Measurements from ENCODE around the gene DMRTB1.

Gene DMRTB1

DNA sequence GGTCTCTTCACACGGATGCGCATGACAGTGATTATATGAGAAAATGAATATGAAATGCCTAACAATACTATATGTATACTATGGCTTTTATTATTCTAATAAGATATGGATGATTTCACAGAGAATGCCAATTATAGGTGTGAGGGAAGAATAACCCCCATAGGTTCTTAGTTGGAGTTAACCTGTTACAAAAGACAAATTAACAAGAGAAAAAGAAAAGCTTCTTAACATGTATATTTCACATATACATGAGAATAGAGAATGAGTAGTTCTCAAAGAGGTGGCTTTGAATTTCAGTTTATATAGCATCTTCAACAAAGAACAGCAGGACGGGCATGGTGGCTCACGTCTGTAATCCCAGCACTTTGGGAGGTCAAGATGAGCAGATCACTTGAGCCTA, 24.0 kb upstream of the DMRTB1 start:
- no peak for DNase-seq

DNA sequence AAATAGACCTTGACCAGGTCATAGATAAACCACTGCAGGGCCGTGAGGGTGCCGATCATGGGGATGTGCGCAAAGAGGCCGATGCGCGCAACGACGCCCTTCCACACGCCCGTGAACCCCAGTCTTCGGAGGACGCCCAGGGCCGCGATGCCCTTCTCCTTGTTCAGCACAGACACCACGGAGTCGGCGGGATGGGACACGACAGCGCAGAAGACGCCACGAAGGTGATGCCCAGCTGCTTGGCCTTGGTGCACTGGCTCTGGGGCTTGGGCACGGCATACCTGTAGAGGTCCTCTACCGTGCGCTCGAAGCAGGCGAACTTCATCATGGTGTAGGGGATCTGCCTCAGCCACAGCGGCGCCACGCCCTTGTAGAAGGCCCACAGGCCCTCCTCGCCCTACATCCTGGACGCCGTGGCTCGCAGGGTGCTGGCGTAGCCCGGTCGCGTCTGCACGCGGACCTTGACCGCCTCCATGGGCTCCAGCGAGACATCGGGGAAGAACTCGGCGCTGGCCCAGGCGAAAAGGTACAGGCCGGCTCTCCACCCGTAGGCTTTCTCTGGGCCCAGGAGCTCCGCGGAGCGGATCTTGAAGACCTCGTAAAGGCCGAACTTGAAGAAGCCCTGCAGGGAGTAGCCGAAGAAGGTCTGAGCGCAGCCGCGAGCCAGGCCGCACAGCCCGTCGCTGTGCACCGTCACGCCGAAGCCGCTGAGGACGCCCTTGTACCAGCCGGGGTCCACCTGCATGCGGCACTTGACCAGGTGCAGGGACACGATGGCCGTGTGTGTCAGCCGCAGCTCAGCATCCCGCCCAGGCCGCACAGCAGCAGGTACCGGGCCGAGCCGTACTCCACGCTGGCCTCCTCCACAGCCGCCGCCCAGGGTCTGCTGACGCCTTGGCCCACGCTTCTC, 20.5 kb upstream of the DMRTB1 start:
- no peak for DNase-seq

DNA sequence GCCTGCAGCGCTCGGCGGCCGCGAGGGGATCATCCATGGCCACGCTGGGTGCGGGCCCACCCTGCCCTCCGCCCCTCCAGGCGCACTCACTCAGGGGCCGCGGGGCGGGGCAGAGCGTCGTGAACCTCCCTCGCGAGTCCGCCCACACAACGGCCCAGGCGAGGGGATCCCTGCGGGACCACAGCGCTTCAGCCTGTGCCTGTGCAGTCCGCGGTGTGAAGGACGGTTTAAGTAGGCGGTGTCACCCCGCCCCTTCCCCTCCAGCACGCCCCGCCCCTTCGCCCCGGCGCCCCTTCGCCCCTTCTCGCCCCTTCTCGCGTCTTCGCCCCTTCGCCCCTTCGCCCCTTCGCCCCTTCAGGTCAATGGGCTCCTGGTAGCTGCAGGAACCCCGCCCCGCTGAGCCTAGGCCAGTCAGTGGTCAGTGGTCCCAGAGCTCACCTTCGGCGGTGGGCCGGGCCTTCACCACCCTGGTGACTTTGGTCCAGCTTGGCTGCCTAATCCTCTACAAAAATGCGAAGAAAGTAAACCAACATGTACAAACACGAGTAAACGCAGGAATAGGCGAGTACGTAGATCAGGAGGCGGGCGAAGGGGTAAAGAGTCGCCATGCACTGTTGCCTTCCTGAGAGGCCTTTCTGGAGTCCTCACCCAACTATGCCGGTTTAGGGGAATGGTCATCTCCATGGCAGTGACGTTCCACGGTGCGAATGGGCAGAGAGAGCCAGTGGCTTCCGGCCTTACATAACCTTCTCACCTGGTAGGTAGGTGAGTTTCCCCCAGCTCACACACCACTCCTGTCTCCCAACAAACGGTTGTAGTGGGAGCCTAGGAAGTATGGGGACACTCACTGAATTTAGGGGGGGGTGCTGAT, 19.6 kb upstream of the DMRTB1 start:
- no peak for DNase-seq

DNA sequence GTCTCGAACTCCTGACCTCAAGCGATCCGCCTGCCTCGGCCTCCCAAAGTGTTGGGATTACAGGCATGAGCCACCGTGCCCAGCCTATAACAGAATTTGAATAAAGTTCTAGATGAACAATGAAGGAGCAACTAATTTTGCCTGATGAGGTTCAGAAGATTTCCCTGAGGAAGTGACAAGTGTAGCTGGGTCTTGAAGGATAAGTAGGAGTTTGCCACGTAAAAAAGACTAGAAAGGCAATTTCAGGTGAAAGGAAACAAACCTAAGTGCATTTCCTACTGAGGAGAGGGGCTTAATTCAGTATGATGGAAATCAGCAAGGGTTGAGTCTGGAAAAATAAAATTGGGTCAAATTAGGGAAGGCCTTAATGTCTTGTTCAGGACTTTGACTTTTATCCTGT, 18.6 kb upstream of the DMRTB1 start:
- no peak for DNase-seq

DNA sequence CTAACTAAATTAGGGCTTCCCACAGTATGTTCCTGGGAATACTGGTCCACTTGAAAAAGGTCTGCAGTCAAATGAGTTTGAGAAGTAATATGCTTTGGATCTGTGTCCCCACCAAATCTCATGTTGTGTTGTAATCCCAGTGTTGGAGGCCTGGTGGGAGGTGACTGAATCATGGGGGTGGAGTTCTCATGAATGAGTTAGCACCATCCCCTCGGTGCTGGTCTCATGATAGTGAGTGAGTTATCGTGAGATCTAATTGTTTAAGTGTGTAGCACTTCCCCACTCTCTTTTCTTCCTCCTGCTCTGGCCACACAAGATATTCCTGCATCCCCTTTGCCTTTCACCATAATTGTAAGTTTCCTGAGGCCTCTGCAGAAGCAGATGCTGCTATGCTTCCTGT, 16.9 kb upstream of the DMRTB1 start:
- peak; percentile 78 to 86 for DNase-seq

DNA sequence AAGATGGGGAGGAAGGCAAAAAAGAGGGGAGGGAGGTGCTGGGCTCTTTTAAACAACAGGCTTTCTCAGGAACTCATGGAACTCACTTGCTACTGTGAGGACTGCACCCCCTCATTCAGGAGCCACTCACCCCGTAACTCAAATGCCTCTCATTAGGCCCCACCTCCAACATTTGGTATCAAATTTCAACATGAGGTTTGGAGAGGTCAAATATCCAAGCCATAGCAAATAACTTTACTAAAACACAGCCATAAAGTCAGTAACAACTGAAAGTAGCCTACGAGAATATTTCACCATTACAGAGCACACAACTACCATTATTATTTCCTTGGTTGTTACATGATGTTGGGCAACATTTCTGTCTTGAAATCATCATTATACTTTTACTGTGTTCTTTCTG, 13.1 kb upstream of the DMRTB1 start:
- no peak for DNase-seq

DNA sequence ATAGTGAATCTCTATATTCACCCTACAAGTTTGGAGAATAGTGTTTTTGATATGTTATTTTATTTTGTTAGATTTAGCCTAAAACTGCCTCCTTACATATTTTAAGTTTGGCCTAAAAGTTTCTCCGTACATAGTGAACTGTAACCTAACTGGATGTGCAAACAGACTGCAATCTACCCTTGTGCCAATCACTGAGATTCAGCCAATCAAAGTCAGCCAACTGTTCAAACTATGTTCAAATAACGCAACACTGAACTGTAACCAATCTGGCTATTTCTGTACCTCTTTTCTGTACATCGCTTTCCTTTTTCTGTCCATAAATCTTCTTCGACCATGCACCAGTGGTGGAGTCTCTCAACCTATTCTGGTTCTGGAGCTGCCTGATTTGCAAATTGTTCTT, 11.8 kb upstream of the DMRTB1 start:
- DNase-seq, result no peak

DNA sequence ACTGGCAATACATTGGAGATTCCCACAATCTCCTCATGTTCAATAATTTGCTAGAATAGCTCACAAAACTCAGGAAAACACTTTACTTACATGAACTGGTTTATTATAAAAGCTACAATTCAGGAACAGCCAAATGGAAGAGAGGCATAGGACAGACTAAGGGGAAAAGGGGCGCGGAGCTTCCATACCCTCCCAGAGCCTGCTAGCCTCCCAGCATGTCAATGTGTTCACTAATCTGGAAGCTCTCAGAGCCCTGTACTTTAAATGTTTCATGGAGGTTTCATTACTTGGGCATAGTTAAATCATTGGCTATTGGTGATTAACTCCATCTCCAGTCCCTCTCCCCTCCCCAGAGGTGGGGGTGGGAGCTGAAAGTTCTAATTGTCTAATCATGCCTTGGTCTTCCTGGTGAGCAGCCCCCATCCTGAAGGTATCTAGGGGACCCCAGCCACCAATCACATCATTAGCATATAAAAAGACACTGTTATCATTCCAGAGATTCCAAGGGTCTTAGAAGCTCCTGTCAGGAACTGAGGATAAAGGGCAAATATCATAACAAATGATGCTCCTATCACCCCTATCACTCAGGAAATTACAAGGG, 10.9 kb upstream of the DMRTB1 start:
- DNase-seq, result no peak

DNA sequence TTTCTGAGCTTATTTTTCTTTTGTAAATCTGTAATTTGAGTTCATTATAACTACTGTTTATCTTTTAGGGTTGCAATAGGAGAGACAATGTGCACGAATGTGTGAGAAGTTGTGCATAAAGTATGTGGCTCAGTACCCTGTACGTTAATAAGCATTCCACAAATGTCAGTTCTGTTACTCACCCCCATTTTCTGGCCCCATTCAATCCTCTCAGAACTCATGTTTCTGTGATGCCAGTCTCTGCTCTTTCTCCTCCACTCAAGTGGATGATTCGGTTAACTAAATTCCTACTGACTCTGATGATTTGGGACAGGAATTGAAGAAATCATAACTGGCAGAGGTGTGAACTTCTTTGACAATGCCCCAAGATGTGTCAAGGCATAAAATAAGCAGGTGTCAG, 10.2 kb upstream of the DMRTB1 start:
- no peak for DNase-seq

DNA sequence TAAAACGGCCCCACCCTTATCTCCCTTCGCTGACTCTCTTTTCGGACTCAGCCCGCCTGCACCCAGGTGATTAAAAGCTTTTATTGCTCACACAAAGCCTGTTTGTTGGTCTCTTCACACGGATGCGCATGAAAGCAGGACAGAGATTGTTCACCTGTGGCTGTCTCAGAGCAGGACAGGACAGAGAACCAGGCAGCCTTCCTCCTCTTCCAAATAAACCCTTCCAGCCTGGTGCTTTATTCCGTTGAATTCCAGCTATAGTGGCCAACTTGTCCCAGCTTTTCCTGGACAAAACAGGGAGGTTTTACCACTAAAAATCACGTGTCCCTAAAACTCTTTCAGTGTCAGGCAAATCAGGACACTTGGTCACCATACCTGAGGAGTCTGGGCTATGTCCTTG, 9.5 kb upstream of the DMRTB1 start:
- no peak for DNase-seq

DNA sequence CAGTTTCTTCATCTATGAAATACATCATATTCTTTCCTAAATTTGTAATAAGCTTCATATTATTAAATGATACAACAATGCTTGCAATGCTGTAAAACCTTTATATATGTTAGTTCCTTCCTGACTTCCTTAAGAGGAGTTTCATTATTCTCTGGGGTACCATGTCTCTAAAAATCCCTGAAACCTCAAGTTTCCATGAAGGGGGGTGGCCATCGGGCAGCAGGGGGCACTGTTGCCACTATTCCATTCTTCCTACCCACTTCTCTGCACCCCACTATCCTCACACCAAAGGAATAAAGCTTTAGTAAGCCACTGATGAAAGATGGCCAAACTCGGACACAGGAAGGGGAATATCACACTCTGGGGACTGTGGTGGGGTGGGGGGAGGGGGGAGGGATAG, 9.0 kb upstream of the DMRTB1 start:
- peak in 1 of 2 donors; percentile 14 for DNase-seq

DNA sequence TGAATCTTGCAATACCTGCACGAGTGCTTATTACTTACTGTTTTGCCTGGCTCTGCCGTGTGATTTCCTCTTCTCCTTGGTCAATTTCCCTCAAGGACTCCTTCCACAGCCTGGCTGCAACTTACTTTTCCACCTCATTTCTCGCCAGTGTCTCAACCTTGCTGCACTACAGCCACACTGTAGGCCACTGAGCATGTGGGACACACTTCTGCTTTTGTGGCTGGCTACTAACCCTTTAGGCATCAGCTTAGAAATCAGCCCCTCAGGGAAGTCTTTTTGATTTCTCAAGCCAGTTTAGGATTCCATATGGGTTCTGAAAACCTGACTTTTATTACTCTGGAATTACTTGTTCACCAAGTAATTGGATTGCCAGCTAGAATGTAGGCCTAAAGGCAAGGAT, 5.2 kb upstream of the DMRTB1 start:
- DNase-seq, result peak; percentile 33 to 65

DNA sequence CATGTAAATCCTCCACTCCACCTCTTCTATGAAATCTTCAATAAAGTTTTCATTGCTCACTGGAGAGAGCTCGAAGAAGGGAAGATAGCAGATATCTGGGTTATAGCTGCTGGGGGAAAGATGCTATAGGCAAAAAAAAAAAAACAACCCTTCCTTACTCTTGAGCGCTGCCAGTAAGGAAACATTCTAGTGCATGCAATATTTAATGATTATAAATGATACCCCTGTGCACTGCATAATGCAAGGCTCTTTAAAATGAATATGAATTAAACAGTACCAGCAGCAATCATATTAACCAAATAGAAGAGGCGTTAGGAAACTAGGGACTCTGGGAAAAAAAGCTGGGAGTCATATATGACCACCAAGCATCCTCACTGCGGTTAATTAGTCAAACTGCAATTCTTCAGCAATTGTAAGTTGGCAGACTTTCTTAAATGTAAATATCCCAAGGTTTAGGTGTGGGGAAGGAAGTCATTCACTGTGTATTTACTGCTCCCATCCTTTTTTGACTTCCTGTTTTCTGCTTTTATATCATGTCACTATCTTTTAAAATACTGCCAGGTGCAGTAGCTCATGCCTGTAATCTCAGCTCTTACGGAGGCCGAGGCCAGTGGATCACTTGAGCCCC, 3.7 kb upstream of the DMRTB1 start:
- DNase-seq, result no peak

DNA sequence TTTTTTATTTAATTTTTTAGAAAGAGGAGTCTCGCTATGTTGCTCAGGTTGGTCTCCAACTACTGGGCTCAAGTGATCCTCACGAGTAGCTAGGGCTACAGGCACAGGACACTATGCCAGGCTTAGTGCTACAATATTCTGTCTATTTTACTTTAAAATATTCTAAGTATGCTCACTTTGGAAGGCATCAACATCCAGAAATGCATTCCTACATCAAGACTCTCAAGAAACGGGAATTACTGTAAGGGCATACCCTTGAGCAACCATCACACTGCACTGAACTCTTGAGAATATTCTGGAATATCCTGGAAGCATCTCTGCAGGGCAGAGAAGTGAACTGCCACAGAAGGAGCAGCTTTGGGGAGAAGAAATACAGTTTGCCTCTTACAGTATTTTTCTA, 565 bp upstream of the DMRTB1 start:
- no peak for DNase-seq

DNA sequence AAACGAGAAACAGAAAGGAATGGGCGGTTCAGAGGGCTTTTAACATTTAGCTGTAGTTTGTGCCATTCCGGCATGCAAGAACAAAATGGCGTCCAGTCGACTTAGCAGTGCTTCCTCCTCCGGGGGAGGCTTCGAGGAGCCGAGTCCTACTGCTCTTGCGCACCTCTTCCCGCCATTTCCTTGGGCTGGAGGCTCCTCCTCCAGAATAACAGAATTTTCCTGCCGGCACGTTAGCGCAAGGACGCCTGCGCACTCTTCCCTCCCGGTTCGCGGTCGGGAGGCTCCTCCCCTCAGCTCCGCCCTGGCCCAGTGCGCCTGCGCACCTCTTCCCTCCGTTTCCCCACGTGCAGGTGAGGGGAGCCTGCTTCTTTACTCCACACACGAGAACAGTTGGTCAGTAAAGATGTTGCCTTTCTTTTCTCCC, 1.0 kb downstream of the DMRTB1 start:
- DNase-seq, result no peak

DNA sequence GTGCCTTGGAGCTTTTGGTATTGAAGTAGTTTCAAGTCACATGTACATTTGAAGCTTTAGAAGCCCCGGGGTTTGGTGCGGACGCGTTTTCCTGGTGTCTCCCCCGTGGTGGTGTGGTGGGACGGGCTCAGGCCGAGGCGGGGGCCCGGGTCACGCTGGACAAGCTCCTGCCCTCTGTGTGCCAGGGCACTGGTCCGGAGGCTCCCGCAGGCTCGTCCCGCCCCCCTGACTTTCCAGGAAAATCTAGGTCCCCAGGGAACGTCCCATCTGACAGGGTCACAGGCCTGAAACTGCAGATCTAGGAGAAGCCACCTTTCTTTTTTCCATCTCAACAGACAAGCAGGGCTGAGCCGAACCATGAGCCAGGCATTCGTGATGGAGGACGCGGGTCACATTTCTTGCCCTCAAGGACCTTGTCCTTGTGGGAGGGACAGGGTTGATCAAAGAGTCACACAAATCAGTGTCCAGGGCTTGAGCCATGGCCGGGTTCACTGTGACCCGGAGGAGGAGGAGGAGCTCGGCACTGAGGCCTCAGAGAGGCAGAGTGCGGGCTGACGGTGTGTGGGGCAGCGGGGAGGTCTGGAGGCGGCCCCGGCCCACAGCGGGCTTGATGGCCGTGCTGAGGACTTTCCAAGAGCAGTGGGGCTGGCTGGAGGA, 1.6 kb downstream of the DMRTB1 start:
- no peak for DNase-seq

DNA sequence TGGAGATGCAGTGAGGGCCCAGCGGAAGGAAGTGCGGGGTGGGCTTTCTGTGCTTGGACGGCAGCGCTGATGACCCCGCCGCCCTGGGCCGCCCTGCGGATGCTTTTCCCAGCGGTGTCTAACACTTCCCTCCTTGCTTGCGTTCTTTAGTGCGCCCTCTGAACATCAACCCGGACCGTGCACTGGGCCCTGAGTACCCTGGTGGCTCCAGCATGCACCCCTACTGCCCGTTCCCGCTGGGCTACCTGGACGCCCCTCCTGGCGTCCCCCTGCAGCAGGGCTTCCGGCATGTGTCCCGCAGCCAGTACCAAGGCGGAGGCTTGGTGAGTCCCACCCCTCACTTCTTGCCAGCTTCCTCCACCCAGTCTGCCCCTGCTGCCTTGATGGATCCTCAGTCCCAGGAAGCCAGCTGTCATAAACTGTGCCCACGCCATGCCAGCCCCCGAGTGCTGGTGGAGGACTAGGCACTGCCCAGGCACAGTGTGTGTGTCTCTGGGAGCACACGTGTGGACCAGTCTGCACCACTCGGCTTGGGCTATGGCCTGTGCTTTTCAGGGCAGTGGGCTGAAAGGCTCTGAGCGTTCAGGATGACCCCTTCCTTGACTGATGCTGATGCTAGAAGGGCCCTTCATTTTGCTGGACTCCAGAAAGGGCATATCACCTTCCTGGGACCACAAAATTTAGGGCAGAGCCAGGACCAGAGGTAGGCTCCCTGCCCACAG, 2.3 kb downstream of the DMRTB1 start:
- no peak for DNase-seq

DNA sequence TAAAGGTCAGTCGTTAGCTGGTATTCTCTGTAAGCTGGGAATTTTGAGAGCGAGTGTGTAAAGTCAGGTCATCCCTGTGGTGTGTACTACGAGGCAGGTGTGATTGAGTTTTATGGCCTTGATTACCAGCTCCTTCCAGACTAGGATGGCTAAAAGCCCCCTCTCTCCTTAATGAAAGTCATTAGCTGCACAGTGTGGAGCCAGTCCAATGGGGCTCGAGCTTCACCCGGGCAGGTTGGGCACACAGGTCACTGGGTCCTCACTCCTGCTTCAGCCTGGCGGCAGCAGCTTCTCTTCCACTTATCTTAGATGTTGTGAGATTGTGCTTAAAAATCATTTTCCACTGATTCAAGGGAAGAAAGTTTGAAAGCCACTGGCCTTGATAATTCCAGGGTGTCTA, 3.0 kb downstream of the DMRTB1 start:
- DNase-seq, result no peak

DNA sequence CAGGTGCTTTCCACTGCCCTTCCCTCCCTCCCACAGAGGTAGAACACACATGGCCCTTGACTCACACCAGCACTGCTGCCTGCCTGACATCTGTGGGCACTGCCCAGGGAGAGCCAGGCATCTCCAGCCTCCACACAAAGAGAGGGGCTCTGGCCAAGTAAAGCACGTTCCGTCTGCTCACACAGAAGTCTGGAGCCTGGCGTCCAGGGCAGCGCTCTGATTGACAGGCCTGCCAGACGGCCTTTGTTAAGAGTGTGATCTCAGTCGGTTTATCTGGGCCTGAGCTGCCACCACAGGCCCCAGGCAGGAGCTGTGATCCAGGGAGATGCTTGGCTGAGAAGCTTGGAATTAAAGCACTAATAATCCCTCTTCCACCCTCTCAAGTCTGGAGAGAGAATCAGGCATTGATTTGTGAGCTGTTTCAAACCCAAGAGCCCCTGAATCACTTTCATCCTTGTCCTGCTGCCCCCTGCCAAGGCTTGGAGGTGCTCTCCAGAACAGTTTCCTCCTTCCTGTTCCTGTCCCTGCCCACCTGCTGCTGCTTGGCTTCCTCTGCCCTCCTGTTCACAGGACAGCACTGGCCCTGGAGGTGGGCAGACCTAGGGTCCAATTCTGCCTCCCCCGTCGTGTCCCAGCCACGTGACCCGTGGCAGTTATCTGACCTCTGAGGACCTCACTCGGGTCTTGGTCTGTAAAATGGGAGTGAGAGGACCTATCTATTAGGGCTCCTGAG, 3.7 kb downstream of the DMRTB1 start:
- DNase-seq, result no peak

DNA sequence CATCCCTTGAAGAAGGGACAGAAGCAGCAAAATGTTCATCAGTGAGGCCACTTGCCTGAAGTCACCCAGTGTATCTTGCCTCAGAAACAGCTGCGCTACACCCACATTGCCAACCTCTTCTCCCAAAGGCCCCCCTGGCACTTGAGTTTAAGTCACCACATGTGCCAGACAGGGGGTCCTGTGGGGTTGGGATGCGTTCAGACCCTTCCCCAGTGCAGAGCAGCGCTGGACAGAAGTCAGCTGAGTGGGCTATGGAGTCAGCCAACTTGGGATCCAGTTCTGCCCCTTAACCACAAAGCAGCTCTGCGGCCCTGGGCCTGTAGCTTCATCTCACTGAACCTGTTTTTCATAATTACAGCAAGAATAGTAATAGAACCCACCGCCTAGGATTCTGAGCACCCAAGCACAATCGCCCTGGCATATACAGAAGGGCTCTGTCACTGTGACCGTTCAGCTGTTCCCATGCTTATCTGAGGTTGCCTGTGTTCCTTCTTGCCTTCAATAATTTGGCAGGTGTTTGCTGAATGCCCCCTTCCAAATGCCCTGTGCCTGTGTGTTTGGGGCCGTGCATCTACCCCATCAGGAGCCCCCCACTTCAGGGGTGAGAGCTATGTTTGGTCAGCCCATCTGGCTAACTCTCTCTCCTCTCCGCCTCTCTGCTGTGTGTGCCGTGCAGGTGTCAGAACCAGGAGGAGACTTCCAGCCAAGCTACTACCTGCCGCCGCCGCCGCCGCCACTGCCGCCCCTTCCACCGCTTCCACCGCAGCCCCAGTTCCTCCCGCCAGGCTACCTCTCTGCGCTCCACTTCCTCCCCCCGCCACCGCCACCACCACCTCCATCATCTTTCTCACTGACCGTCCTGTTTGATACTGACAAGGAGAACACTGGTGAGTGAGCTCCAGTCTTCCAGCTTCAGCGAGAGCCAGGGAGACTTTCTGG, 5.0 kb downstream of the DMRTB1 start:
- DNase-seq, result no peak

Measured in inflammatory macrophage (primary cell).